ENCODE measurements around the gene SDK1. TPM values are rescaled to one million over a fixed set of nuclear protein-coding genes. Genes with fewer than 3 reads are reported as not detected.

Gene SDK1
- total RNA-seq, 2 donors from 2014 or later = 3.1 to 3.6 TPM

DNA sequence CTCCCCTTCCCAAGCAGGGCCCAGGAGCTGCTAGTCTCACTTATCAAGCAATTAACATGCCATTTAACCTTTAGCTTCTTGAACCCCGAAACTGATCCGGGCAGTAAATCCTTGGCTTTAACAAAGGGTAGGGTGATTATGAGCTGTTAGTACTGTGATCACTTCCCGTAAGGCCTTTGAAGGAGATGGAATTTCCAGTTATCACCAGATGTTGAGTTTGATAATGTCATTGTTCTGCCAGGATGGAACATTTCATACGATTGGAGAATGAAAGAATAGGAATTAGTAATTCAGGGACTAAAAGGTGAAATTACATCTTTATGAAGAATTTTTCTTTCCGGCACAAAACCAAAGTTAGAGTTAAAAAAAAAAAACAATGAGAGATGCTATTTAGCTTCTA lies 810.1 kb downstream of the SDK1 start:
- Histone ChIP-seq H3K36me3 (no peaks in the 10 kb centered on the region), H3K4me3 (no peak overlapping the region), H3K27ac (no peak overlapping the region), H3K27me3 (no peaks in the 10 kb centered on the region), H3K9me3 (no peaks in the 10 kb centered on the region), H3K4me1 (no peaks in the 10 kb centered on the region)
- no peak for DNase-seq (ENCODE audit: low spot score)
- TF ChIP-seq, protein P1, sequence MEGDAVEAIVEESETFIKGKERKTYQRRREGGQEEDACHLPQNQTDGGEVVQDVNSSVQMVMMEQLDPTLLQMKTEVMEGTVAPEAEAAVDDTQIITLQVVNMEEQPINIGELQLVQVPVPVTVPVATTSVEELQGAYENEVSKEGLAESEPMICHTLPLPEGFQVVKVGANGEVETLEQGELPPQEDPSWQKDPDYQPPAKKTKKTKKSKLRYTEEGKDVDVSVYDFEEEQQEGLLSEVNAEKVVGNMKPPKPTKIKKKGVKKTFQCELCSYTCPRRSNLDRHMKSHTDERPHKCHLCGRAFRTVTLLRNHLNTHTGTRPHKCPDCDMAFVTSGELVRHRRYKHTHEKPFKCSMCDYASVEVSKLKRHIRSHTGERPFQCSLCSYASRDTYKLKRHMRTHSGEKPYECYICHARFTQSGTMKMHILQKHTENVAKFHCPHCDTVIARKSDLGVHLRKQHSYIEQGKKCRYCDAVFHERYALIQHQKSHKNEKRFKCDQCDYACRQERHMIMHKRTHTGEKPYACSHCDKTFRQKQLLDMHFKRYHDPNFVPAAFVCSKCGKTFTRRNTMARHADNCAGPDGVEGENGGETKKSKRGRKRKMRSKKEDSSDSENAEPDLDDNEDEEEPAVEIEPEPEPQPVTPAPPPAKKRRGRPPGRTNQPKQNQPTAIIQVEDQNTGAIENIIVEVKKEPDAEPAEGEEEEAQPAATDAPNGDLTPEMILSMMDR (IDR thresholded peaks at IDR 0.05) = no peak

- Histone ChIP-seq H3K9me3 (no peaks in the 10 kb centered on the region), H3K27ac (no peak overlapping the region), H3K4me3 (no peak overlapping the region), H3K36me3 (no peaks in the 10 kb centered on the region), H3K27me3 (no peaks in the 10 kb centered on the region), H3K4me1 (no peaks in the 10 kb centered on the region)
- TF ChIP-seq, protein P1 (IDR thresholded peaks at IDR 0.05) = no peak
- no peak for DNase-seq (ENCODE audit: low spot score)
Measured at GRCh38 chr7:4113271-4113670, 812.2 kb downstream of the SDK1 start.

DNA sequence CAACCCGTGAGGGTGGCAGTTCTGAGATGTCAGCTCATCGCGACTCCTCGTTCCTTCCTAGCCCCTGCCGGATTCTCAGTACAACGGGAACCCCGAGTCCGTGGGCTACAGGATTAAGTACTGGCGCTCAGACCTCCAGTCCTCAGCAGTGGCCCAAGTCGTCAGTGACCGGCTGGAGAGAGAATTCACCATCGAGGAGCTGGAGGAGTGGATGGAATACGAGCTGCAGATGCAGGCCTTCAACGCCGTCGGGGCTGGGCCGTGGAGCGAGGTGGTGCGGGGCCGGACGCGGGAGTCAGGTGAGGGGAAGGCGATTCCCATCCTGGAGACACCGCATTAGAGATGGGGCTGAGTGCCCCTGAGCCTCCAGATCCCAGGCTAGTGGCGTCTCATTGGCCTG lies 812.9 kb downstream of the SDK1 start:
- TF ChIP-seq, protein P1 (IDR thresholded peaks at IDR 0.05) = no peak
- DNase-seq (ENCODE audit: low spot score) = no peak
- Histone ChIP-seq H3K9me3 (peaks cover 0 to under 1% of the 10 kb centered on the region in 2 donors), H3K36me3 (no peaks in the 10 kb centered on the region), H3K27me3 (no peaks in the 10 kb centered on the region), H3K4me1 (no peaks in the 10 kb centered on the region), H3K27ac (no peak overlapping the region), H3K4me3 (no peak overlapping the region)

DNA sequence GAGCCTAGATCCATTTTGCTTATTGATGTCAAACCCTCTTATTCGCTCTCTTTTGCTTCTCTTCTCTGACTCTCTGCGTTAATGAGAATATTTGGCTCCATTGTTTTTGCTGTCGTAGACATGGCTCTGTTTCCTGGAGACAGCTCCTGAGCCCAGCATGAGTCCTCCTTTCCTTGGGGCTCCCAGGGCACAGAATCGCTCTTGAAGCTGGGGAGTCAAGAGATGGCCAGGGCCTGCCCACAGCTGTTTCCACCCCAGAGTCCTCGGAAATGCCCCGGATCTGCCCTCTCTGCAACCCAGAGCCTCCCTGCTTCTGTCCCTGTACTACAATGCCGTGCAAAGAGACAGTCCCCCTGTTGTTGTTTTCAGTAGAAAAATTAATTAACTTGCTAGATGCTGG lies 814.4 kb downstream of the SDK1 start:
- no peak overlapping the region for H3K4me3 ChIP-seq
- H3K27ac ChIP-seq = no peak overlapping the region
- TF ChIP-seq, protein P1 (IDR thresholded peaks at IDR 0.05) = no peak
- no peaks in the 10 kb centered on the region for H3K36me3 ChIP-seq
- no peaks in the 10 kb centered on the region for H3K4me1 ChIP-seq
- no peaks in the 10 kb centered on the region for H3K27me3 ChIP-seq
- peaks cover 3 to 15% of the 10 kb centered on the region in 2 donors for H3K9me3 ChIP-seq
- no peak for DNase-seq (ENCODE audit: low spot score)

GRCh38 chr7:4115941-4116610 lies 815.0 kb downstream of the SDK1 start:
- Histone ChIP-seq H3K36me3 (no peaks in the 10 kb centered on the region), H3K9me3 (peaks cover 4 to 16% of the 10 kb centered on the region in 2 donors), H3K27ac (no peak overlapping the region), H3K27me3 (no peaks in the 10 kb centered on the region), H3K4me1 (no peaks in the 10 kb centered on the region), H3K4me3 (no peak overlapping the region)
- TF ChIP-seq, protein P1 (IDR thresholded peaks at IDR 0.05) = no peak
- DNase-seq (ENCODE audit: low spot score) = no peak

- H3K36me3 ChIP-seq = no peaks in the 10 kb centered on the region
Measured at GRCh38 chr7:4119848-4120247, 818.8 kb downstream of the SDK1 start.

More at GRCh38 chr7:4119848-4120247, 818.8 kb downstream of the SDK1 start:
- Histone ChIP-seq H3K27me3 (no peaks in the 10 kb centered on the region), H3K9me3 (peaks cover 4 to 16% of the 10 kb centered on the region in 2 donors), H3K27ac (no peak overlapping the region), H3K4me1 (no peaks in the 10 kb centered on the region), H3K4me3 (no peak overlapping the region)
- no peak for DNase-seq (ENCODE audit: low spot score)
- TF ChIP-seq, protein P1 (IDR thresholded peaks at IDR 0.05) = no peak

All from right atrium auricular region (tissue), 2 donors.